ENCODE results near the gene RUVBL2.
A peak's percentile ranks its signal among the peaks of the same experiment; 100 is the strongest.

The RUVBL2 gene

GRCh38 chr19:48953141-48953540, 40.5 kb upstream of the RUVBL2 start:
- peaks cover 15 to 24% of the 10 kb centered on the region in 2 experiments; a peak in 2 of 3 replicates for H3K36me3 ChIP-seq (ENCODE audit: control insufficient read depth in 2 of 2, insufficient read depth in 1 of 2, low read length in 2 of 2)
- no peaks in the 10 kb centered on the region for H3K9me3 ChIP-seq (ENCODE audit: control insufficient read depth, insufficient read depth, low read depth, low read length)
- TF ChIP-seq ZBTB44 (tag by site-specific recombination; IDR thresholded peaks at IDR 0.05): no peak
- no peak for TF ChIP-seq ZNF76 (tag by site-specific recombination; IDR thresholded peaks at IDR 0.05; ENCODE audit: borderline replicate concordance, low read depth)
- no peak for TF ChIP-seq BCL6B (tag by site-specific recombination; IDR thresholded peaks at IDR 0.05)
- no peak for TF ChIP-seq ZNF768 (tag by site-specific recombination; IDR thresholded peaks at IDR 0.05)
- TF ChIP-seq ZBTB21 (tag by site-specific recombination; IDR thresholded peaks at IDR 0.05): no peak
- TF ChIP-seq ZNF623 (tag by site-specific recombination; IDR thresholded peaks at IDR 0.05): no peak
- TF ChIP-seq ZSCAN16 (tag by site-specific recombination; IDR thresholded peaks at IDR 0.05): no peak
- TF ChIP-seq WT1 (tag by site-specific recombination; IDR thresholded peaks at IDR 0.05): no peak
- TF ChIP-seq ZNF366 (tag by site-specific recombination; conservative IDR thresholded peaks at IDR 0.05): no peak
- TF ChIP-seq KLF8 (tag by site-specific recombination; IDR thresholded peaks at IDR 0.05): no peak
- TF ChIP-seq ZNF280D (tag by site-specific recombination; IDR thresholded peaks at IDR 0.05): no peak
- no peak for TF ChIP-seq ZNF155 (tag by site-specific recombination; IDR thresholded peaks at IDR 0.05)
- ChIA-PET POLR2A (interaction anchor here (0.7 to 0.8 kb wide), 2 partner anchors 27 to 81 kb away, joined by 3 read pairs; no protein-coding TSS in a partner anchor), CTCF (interaction anchor here (0.6 to 2.6 kb wide), 5 partner anchors 10 to 121 kb away, joined by 3 to 14 read pairs (median 4); partner anchors contain the start of gene DHDH)
- peaks cover 5% of the 10 kb centered on the region for H3K4me1 ChIP-seq (ENCODE audit: control insufficient read depth, insufficient read depth, low read length)
- H3K27ac ChIP-seq (ENCODE audit: extremely low read depth, low read depth, low read length): no peak overlapping the region
- H3K4me3 ChIP-seq (ENCODE audit: low read depth, low read length): no peak overlapping the region

- TF ChIP-seq ZBTB21 (tag by site-specific recombination; IDR thresholded peaks at IDR 0.05) (no peak), ZNF473 (tag by site-specific recombination; IDR thresholded peaks at IDR 0.05) (no peak), ZNF571 (tag by site-specific recombination; IDR thresholded peaks at IDR 0.05) (no peak), ZNF362 (tag by site-specific recombination; IDR thresholded peaks at IDR 0.05) (peak; percentile 86), ZSCAN18 (tag by site-specific recombination; IDR thresholded peaks at IDR 0.05) (no peak), SETDB1 (IDR thresholded peaks at IDR 0.05; ENCODE audit: insufficient read length, low read length) (no peak), ZNF121 (tag by site-specific recombination; IDR thresholded peaks at IDR 0.05) (peak; percentile 94), ZNF600 (tag by site-specific recombination; IDR thresholded peaks at IDR 0.05) (no peak), ZNF292 (tag by site-specific recombination; IDR thresholded peaks at IDR 0.05; ENCODE audit: borderline replicate concordance, low read depth) (no peak)
- Histone ChIP-seq H3K4me1 (ENCODE audit: control insufficient read depth, insufficient read depth, low read length) (peaks cover 5% of the 10 kb centered on the region), H3K27ac (ENCODE audit: extremely low read depth, low read depth, low read length) (peak overlapping the region; percentile 93; the same call in 1 of the 2 replicates), H3K4me3 (ENCODE audit: low read depth, low read length) (peak overlapping the region; percentile 32), H3K9me3 (ENCODE audit: control insufficient read depth, insufficient read depth, low read depth, low read length) (no peaks in the 10 kb centered on the region), H3K36me3 (ENCODE audit: control insufficient read depth in 2 of 2, insufficient read depth in 1 of 2, low read length in 2 of 2) (peaks cover 22 to 29% of the 10 kb centered on the region in 2 experiments; a peak in 2 of 3 replicates)
- ChIA-PET CTCF (interaction anchor here (0.6 to 2.6 kb wide), 8 partner anchors 11 to 565 kb away, joined by 3 to 14 read pairs (median 4); partner anchors contain the start of gene DHDH), POLR2A (interaction anchor here (0.6 to 2.4 kb wide), 14 partner anchors 8 to 484 kb away, joined by 3 to 13 read pairs (median 6); partner anchors contain the start of genes DHDH, FTL, NUCB1 and PPP1R15A)
Measured at GRCh38 chr19:48953990-48954594, 39.6 kb upstream of the RUVBL2 start.
